C4-2B (cell line): ENCODE data around the gene TSPAN9.

Experiments used
- CTCF ChIP-seq: fragments of 450-650 bp; conservative IDR thresholded peaks from 2 replicates; pipeline ENCODE4 v1.5.1; 2017; ENCODE audit warnings: mild to moderate bottlenecking
- ZFX ChIP-seq: fragments of 450-650 bp; IDR thresholded peaks from 2 replicates; pipeline ENCODE4 v1.6.1; 2017

GRCh38 chr12:3140284-3140683, 63.1 kb downstream of the TSPAN9 start:
- TF ChIP-seq CTCF (no peak), ZFX (no peak)
